Uterus (tissue), 4 donors: ENCODE measurements around the gene METTL18. TPM values are rescaled to one million over a fixed set of nuclear protein-coding genes. Genes with fewer than 3 reads are reported as not detected.

Source experiments
- DNase-seq, 2 donors: peaks; one replicate each; pipeline ENCODE4 v3.0.0-alpha.2; 2019 to 2020
- H3K27ac ChIP-seq, 2 donors: fragments of 200-600 bp; sonication (generic); 1 replicate in 1 of 2; 2 replicates in 1 of 2; pipeline ENCODE4 v1.5.1; 2016 to 2018
- H3K27me3 ChIP-seq, 2 donors: fragments of 200-600 bp; sonication (generic); one replicate each; pipeline ENCODE4 v1.5.1; 2018 to 2019; ENCODE audit warnings: control low read depth in 1 of 2
- H3K36me3 ChIP-seq, 2 donors: fragments of 200-600 bp; sonication (generic); one replicate each; pipeline ENCODE4 v1.5.1; 2019; ENCODE audit warnings: control low read depth in 1 of 2
- H3K4me1 ChIP-seq, 2 donors: fragments of 200-600 bp; sonication (generic); one replicate each; pipeline ENCODE4 v1.5.1; 2018 to 2019; ENCODE audit warnings: control low read depth in 1 of 2
- H3K4me3 ChIP-seq, 2 donors: fragments of 200-600 bp; sonication (generic); 1 replicate in 1 of 2; 2 replicates in 1 of 2; pipeline ENCODE4 v1.5.1; 2018 to 2019; ENCODE audit warnings: mild to moderate bottlenecking in 1 of 2
- H3K9me3 ChIP-seq, 2 donors: fragments of 200-600 bp; sonication (generic); one replicate each; pipeline ENCODE4 v1.5.1; 2019; ENCODE audit warnings: control low read depth in 1 of 2
- CTCF ChIP-seq, 4 experiments: fragments of 200-600 bp in 2 of 4; fragments of 450-650 bp in 2 of 4; sonication (generic) in 2 of 4; IDR thresholded peaks; one replicate each; pipeline ENCODE4 v1.5.1; 2016 to 2019; ENCODE audit warnings: antibody characterized with exemption in 4 of 4, mild to moderate bottlenecking in 2 of 4, moderate library complexity in 1 of 4
- POLR2A ChIP-seq, 2 donors: fragments of 450-650 bp; IDR thresholded peaks; one replicate each; pipeline ENCODE4 v1.6.1; 2016; ENCODE audit warnings: antibody characterized with exemption in 2 of 2, mild to moderate bottlenecking in 1 of 2, moderate library complexity in 1 of 2
- intact Hi-C: fragments of 100-400 bp; cut with DNase I; formaldehyde crosslinking; loops from one replicate; pipeline ENCODE4 v1.15.1; 2023; ENCODE audit warnings: low total_unique reads
- total RNA-seq, 4 donors: library from RNA; depleted of rRNA in 3 of 4; stranded (reverse); fragments of >200 nt in 3 of 4; gene quantifications; one replicate each; pipeline versions ENCODE4 v1.1.0 to v1.2.4, GENCODE V29; 2014 to 2023
- donor health status: DM: yes; HTN: yes; CAD: no.

Gene METTL18
- total RNA-seq, 4 donors from 2014 or later = 1.0 to 14.7 (median 10.2) TPM

GRCh38 chr1:169745015-169745861 lies 49.5 kb downstream of the METTL18 start:
- peak overlapping the region in 1 of 2 donors; percentile 33 for H3K27ac ChIP-seq
- intact Hi-C loops = no loop called here
- no peaks in the 10 kb centered on the region for H3K36me3 ChIP-seq
- peak in 1 of 2 donors; percentile 24 for DNase-seq
- H3K27me3 ChIP-seq = no peaks in the 10 kb centered on the region
- no peaks in the 10 kb centered on the region for H3K4me1 ChIP-seq
- no peaks in the 10 kb centered on the region for H3K9me3 ChIP-seq
- no peak overlapping the region for H3K4me3 ChIP-seq
- TF ChIP-seq POLR2A (IDR thresholded peaks at IDR 0.05) = no peak
- TF ChIP-seq CTCF (IDR thresholded peaks at IDR 0.05) = no peak

Other genes starting within 250 kb of the METTL18 start
- 1 to 10 TPM in 1 of 4 donors, under 1 TPM in 2, not detected in 1; under 0.01 to 1.3 (median 0.43) TPM for gene F5, start 208.4 kb downstream of the METTL18 start, total RNA-seq
- gene SELP, start 164.8 kb downstream of the METTL18 start, total RNA-seq = 10 to 100 TPM in 3 of 4 donors, 1 to 10 TPM in 1; 6.8 to 32.3 (median 27.4) TPM
- gene SELL, start 83.3 kb downstream of the METTL18 start, total RNA-seq = 1 to 10 TPM in 1 of 4 donors, under 1 TPM in 2, not detected in 1; 0.29 to 2.6 (median 0.70) TPM
- 1 to 10 TPM in 2 of 4 donors, under 1 TPM in 2; under 0.01 to 7.9 (median 3.2) TPM for gene SELE, start 60.8 kb downstream of the METTL18 start, total RNA-seq
- 10 to 100 TPM in 2 of 4 donors, 1 to 10 TPM in 2; 2.1 to 17.5 (median 10.2) TPM for gene SCYL3, start 99.0 kb upstream of the METTL18 start, total RNA-seq